Adrenal gland (tissue), 5 donors: ENCODE results near the gene TANC1.

ENCODE experiments used
- CTCF ChIP-seq, 6 experiments: fragments of 450-650 bp in 4 of 6; fragments of 200-600 bp in 2 of 6; sonication (generic) in 1 of 6; IDR thresholded peaks; 1 replicate in 5 of 6; 2 replicates in 1 of 6; pipeline versions ENCODE4 v1.5.1 to v1.8.0; 2016 to 2021; ENCODE audit warnings: antibody characterized with exemption in 6 of 6, mild to moderate bottlenecking in 2 of 6, moderate library complexity in 1 of 6
- POLR2A ChIP-seq, 2 donors: fragments of 450-650 bp; IDR thresholded peaks; one replicate each; pipeline ENCODE4 v1.6.1; 2017; ENCODE audit warnings: antibody characterized with exemption in 2 of 2, mild to moderate bottlenecking in 2 of 2, moderate library complexity in 1 of 2
- donor health status: DM: no; HTN: no; CAD: no.

- TF ChIP-seq CTCF (IDR thresholded peaks at IDR 0.05) (no peak), POLR2A (IDR thresholded peaks at IDR 0.05) (no peak)
Observed at GRCh38 chr2:159270744-159271379, 302.4 kb downstream of the TANC1 start.
